AG09319 (cell line): ENCODE measurements around the gene ADGRL3.

Experiments used
- DNase-seq: peaks from one replicate; pipeline ENCODE4 v3.0.0-alpha.2; 2010; ENCODE audit warnings: low read depth; ENCODE audit errors: extremely low read depth
- CTCF ChIP-seq: IDR thresholded peaks from 2 replicates; pipeline ENCODE4 v1.5.1; 2011; ENCODE audit warnings: low read depth, mild to moderate bottlenecking, inconsistent platforms, low read length, moderate library complexity

Gene ADGRL3

GRCh38 chr4:62087706-62088105 is 887.6 kb downstream of the ADGRL3 start:
- TF ChIP-seq CTCF, result no peak
- no peak for DNase-seq

GRCh38 chr4:62093735-62094134 is 893.6 kb downstream of the ADGRL3 start:
- no peak for TF ChIP-seq CTCF
- DNase-seq, result no peak

- no peak for DNase-seq
These were observed 896.8 kb downstream of the ADGRL3 start for GRCh38 chr4:62096881-62097280.

GRCh38 chr4:62115216-62115615 is 915.1 kb downstream of the ADGRL3 start:
- no peak for TF ChIP-seq CTCF
- DNase-seq, result no peak

More at GRCh38 chr4:62096881-62097280, 896.8 kb downstream of the ADGRL3 start:
- TF ChIP-seq CTCF, result no peak

- no peak for TF ChIP-seq CTCF
- no peak for DNase-seq
These were observed 917.8 kb downstream of the ADGRL3 start for GRCh38 chr4:62117886-62118285.

GRCh38 chr4:62118558-62118957 is 918.4 kb downstream of the ADGRL3 start:
- TF ChIP-seq CTCF, result no peak

GRCh38 chr4:62119195-62119594 is 919.1 kb downstream of the ADGRL3 start:
- no peak for DNase-seq
- TF ChIP-seq CTCF, result no peak

More at GRCh38 chr4:62118558-62118957, 918.4 kb downstream of the ADGRL3 start:
- no peak for DNase-seq
